ENCODE measurements around the gene ARL15.
A peak's percentile ranks its signal among the peaks of the same experiment; 100 is the strongest.

ARL15 gene

DNA sequence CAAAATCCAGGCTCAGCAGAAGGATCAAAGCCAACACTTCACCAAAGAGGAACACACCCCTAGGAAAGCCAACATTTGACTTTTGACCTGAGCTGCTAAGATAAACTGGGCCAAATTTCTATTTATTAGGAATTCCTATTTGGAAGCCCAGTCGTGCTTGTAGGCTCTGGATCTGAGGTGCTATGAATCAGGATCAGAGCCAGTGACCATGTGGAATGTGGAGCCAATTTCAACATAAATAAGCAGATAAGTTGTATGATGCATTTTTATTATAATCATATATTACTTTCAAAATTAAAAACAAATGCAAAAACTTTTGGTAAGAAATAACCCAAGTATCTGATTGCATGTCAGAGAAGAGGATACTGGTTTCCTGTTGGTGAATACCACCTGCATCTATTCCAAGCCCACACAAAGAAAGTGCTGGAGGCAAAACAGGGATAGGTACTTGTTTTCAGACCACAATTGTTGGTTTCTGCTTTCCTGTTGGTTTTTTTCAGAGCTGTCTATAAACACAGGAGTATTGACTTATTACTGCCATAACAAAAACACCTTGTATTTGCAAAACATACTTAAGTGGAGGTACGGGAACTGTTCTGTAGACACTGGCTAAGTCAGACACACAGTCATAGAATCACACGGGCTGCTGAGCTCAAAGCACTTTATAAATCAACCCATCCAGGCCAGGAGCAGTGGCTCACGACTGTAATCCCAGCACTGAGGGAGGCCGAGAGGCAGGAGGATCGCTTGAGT, 52.8 kb downstream of the ARL15 start:
- Histone ChIP-seq H3K79me2 (ENCODE audit: low read length) (no peaks in the 10 kb centered on the region), H3K9me3 (ENCODE audit: insufficient read depth, low read length) (no peaks in the 10 kb centered on the region), H2AFZ (ENCODE audit: low read depth, low read length) (no peak overlapping the region), H3K4me2 (ENCODE audit: low read length) (no peak overlapping the region), H4K20me1 (ENCODE audit: insufficient read depth, low read length) (no peaks in the 10 kb centered on the region), H3K36me3 (replicated peaks; ENCODE audit: low read depth, low read length) (no peaks in the 10 kb centered on the region), H3K9ac (ENCODE audit: low read length) (no peak overlapping the region), H3K4me1 (ENCODE audit: low read length) (no peaks in the 10 kb centered on the region), H3K4me3 (ENCODE audit: low read length) (no peak overlapping the region), H3K27me3 (ENCODE audit: low read depth, low read length) (no peaks in the 10 kb centered on the region), H3K27ac (ENCODE audit: low read length) (no peak overlapping the region)
- TF ChIP-seq, protein P1, sequence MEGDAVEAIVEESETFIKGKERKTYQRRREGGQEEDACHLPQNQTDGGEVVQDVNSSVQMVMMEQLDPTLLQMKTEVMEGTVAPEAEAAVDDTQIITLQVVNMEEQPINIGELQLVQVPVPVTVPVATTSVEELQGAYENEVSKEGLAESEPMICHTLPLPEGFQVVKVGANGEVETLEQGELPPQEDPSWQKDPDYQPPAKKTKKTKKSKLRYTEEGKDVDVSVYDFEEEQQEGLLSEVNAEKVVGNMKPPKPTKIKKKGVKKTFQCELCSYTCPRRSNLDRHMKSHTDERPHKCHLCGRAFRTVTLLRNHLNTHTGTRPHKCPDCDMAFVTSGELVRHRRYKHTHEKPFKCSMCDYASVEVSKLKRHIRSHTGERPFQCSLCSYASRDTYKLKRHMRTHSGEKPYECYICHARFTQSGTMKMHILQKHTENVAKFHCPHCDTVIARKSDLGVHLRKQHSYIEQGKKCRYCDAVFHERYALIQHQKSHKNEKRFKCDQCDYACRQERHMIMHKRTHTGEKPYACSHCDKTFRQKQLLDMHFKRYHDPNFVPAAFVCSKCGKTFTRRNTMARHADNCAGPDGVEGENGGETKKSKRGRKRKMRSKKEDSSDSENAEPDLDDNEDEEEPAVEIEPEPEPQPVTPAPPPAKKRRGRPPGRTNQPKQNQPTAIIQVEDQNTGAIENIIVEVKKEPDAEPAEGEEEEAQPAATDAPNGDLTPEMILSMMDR (IDR thresholded peaks at IDR 0.05; ENCODE audit: low read depth, low read length) = no peak
- TF ChIP-seq EZH2phosphoT487 (IDR thresholded peaks at IDR 0.05; ENCODE audit: low read depth) = no peak

DNA sequence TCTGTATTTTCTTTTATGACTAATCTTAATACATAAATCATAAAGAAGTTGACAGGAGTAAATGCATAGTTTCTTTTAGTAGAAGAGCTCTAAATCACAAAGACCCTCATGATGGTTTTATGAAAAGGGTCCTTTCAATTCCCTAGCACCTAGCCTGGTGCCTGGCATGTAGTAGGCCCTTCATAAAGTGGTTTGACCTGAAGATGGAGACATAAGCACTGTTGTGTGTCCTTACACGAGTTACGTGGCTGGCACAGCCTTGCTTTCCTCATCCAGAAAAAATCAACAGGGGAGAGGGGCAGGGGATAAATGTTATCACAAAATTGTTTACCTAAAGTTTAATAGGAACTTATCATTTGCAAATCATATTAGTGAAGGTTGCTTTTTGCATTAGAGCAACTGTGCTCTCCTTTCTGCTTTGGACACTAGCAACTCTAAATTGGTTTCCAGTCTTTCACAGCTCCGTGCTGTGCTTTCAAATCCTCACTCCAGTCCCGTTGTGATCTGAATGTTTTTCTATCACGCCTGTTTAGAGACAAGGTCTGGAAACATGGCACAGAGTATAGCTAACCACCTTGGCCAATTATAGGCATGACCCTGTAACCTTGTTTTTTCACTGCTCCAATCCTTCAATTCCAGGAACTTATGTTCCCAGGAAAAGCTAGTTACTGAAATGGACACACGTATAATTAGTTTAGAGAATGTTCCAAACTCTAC, 55.7 kb downstream of the ARL15 start:
- Histone ChIP-seq H3K79me2 (ENCODE audit: low read length) (no peaks in the 10 kb centered on the region), H3K9ac (ENCODE audit: low read length) (no peak overlapping the region), H3K27me3 (ENCODE audit: low read depth, low read length) (no peaks in the 10 kb centered on the region), H3K4me1 (ENCODE audit: low read length) (peaks cover 2% of the 10 kb centered on the region), H3K4me3 (ENCODE audit: low read length) (no peak overlapping the region), H3K9me3 (ENCODE audit: insufficient read depth, low read length) (no peaks in the 10 kb centered on the region), H3K27ac (ENCODE audit: low read length) (no peak overlapping the region), H2AFZ (ENCODE audit: low read depth, low read length) (no peak overlapping the region), H3K4me2 (ENCODE audit: low read length) (peak overlapping the region; percentile 48), H4K20me1 (ENCODE audit: insufficient read depth, low read length) (0 out of 2 replicates have a peak, but pooled peaks cover under 1% of the 10 kb centered on the region), H3K36me3 (replicated peaks; ENCODE audit: low read depth, low read length) (no peaks in the 10 kb centered on the region)
- TF ChIP-seq, protein P1 (IDR thresholded peaks at IDR 0.05; ENCODE audit: low read depth, low read length) = peak; percentile 55
- no peak for TF ChIP-seq EZH2phosphoT487 (IDR thresholded peaks at IDR 0.05; ENCODE audit: low read depth)

DNA sequence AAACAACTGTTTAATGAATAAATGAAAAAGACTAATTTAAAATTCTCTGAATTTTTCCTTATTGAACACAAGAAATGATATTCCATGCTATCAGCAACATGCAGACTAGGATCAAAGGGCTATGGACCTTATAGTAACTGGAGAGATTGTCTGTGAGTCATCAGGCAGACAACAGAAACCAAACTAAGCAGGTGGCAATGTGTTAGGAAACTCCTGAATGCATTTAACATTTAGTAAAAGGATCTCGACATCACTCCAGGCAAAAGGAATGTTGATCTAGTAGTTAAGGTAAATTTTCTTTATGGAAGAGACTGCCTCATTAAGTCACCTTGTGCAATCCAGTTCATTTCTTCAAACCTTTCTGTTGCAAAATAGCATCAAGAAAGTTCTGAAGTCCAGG, 58.4 kb downstream of the ARL15 start:
- H4K20me1 ChIP-seq (ENCODE audit: insufficient read depth, low read length) = 0 out of 2 replicates have a peak, but pooled peaks cover 2% of the 10 kb centered on the region
- no peak overlapping the region for H3K4me2 ChIP-seq (ENCODE audit: low read length)
- H2AFZ ChIP-seq (ENCODE audit: low read depth, low read length) = no peak overlapping the region
- no peak overlapping the region for H3K9ac ChIP-seq (ENCODE audit: low read length)
- no peaks in the 10 kb centered on the region for H3K79me2 ChIP-seq (ENCODE audit: low read length)
- H3K36me3 ChIP-seq (replicated peaks; ENCODE audit: low read depth, low read length) = no peaks in the 10 kb centered on the region
- peaks cover 9% of the 10 kb centered on the region for H3K4me1 ChIP-seq (ENCODE audit: low read length)
- TF ChIP-seq, protein P1 (IDR thresholded peaks at IDR 0.05; ENCODE audit: low read depth, low read length) = no peak
- no peak for TF ChIP-seq EZH2phosphoT487 (IDR thresholded peaks at IDR 0.05; ENCODE audit: low read depth)
- no peaks in the 10 kb centered on the region for H3K27me3 ChIP-seq (ENCODE audit: low read depth, low read length)
- H3K4me3 ChIP-seq (ENCODE audit: low read length) = no peak overlapping the region
- H3K9me3 ChIP-seq (ENCODE audit: insufficient read depth, low read length) = no peaks in the 10 kb centered on the region
- H3K27ac ChIP-seq (ENCODE audit: low read length) = no peak overlapping the region

Measured in OCI-LY3 (cell line).